Activated CD4-positive, alpha-beta memory T cell treated with anti-CD3 and anti-CD28 coated beads, Interleukin-2, amount 10 ng/mL, durations not matched to agents 7 days and 5 days (primary cell): Measurements from ENCODE around the gene ADAM8. TPM values are rescaled to one million over a fixed set of nuclear protein-coding genes. Genes with fewer than 3 reads are reported as not detected.
"Not testable (repeated sequence)": the region's sequence is repeated elsewhere in the genome, so short reads cannot be mapped to it uniquely, and the experiment has no call there.

Source experiments
- CTCF ChIA-PET: fragments of 350-600 bp; sonication (Branson Sonifier 250); formaldehyde crosslinking; loops from one replicate; lab custom pipeline; 2021; ENCODE audit warnings: antibody characterized with exemption, inconsistent platforms; lab: Charles Lee
- POLR2A ChIA-PET: fragments of 350-600 bp; sonication (Branson Sonifier 250); formaldehyde crosslinking; loops from one replicate; lab custom pipeline; 2021; ENCODE audit warnings: antibody characterized with exemption; lab: Charles Lee
- DNase-seq: peaks from one replicate; pipeline ENCODE4 v3.0.0-alpha.2; 2020
- H3K27ac Mint-ChIP-seq: one replicate; pipeline ENCODE4 v1.8.0; 2021; ENCODE audit warnings: mild to moderate bottlenecking, mixed read lengths
- H3K27me3 Mint-ChIP-seq: one replicate; pipeline ENCODE4 v1.8.0; 2021; ENCODE audit warnings: mixed read lengths
- H3K36me3 Mint-ChIP-seq: one replicate; pipeline ENCODE4 v1.8.0; 2021; ENCODE audit warnings: low read depth, mixed read lengths
- H3K4me1 Mint-ChIP-seq: one replicate; pipeline ENCODE4 v1.8.0; 2021; ENCODE audit warnings: mixed read lengths
- H3K4me3 Mint-ChIP-seq: one replicate; pipeline ENCODE4 v1.8.0; 2021; ENCODE audit warnings: mild to moderate bottlenecking, mixed read lengths
- H3K9me3 Mint-ChIP-seq: one replicate; pipeline ENCODE4 v1.8.0; 2021; ENCODE audit warnings: mixed read lengths
- total RNA-seq, 2 experiments: library from RNA; stranded (reverse); gene quantifications; one replicate each; pipeline ENCODE4 v1.2.3, GENCODE V29; 2021

ADAM8 gene
- total RNA-seq, 2 experiments from 2014 or later, result 206 to 207 TPM

- no peak overlapping the region for H3K27ac Mint-ChIP-seq
- H3K9me3 Mint-ChIP-seq, result no peaks in the 10 kb centered on the region
- POLR2A ChIA-PET, result interaction anchor here (2.5 kb wide), 1 partner anchor 9 kb away, joined by 10 read pairs; no protein-coding TSS in a partner anchor
- H3K27me3 Mint-ChIP-seq, result no peaks in the 10 kb centered on the region
- no peak overlapping the region for H3K4me3 Mint-ChIP-seq
- CTCF ChIA-PET, result no interaction called here
- H3K4me1 Mint-ChIP-seq, result peaks cover 18% of the 10 kb centered on the region
- DNase-seq, result no peak
- peaks cover 17% of the 10 kb centered on the region for H3K36me3 Mint-ChIP-seq
Measured at GRCh38 chr10:133269367-133269766, 7.3 kb downstream of the ADAM8 start.

DNA sequence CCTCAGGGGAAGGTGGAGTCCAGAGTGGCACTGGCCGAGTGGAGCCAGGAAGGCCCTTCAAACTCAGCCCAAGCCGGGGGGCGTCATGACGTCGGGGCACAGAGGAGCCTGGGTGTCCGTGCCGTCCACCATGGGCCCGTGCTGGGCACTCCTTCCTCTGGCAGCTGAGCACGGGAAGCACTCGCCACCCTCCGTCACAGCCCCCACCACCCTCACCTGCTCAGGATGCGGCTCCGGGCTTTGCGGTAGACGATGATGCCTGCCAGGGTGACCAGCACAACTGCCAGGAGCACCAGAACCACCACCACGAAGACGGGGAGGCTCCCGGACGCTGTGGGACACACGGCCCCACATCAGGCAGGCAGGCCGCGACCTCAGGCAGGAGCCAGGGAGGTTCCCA is 8.1 kb downstream of the ADAM8 start:
- peaks cover 23% of the 10 kb centered on the region for H3K36me3 Mint-ChIP-seq
- H3K9me3 Mint-ChIP-seq, result no peaks in the 10 kb centered on the region
- no peak overlapping the region for H3K4me3 Mint-ChIP-seq
- ChIA-PET POLR2A (interaction anchor here (2.5 kb wide), 1 partner anchor 10 kb away, joined by 10 read pairs; no protein-coding TSS in a partner anchor), CTCF (no interaction called here)
- H3K27me3 Mint-ChIP-seq, result no peaks in the 10 kb centered on the region
- DNase-seq, result no peak
- H3K4me1 Mint-ChIP-seq, result peaks cover 26% of the 10 kb centered on the region
- no peak overlapping the region for H3K27ac Mint-ChIP-seq

- Mint-ChIP-seq H3K9me3 (no peaks in the 10 kb centered on the region), H3K36me3 (peaks cover 29% of the 10 kb centered on the region), H3K27ac (no peak overlapping the region), H3K4me1 (peaks cover 33% of the 10 kb centered on the region), H3K27me3 (no peaks in the 10 kb centered on the region), H3K4me3 (no peak overlapping the region)
- no peak for DNase-seq
- CTCF ChIA-PET, result no interaction called here
- POLR2A ChIA-PET, result interaction anchor here (11.7 kb wide), 1 partner anchor 8 kb away, joined by 113 read pairs; the partner anchor contains the start of gene ADAM8
Measured at GRCh38 chr10:133267829-133268228, 8.8 kb downstream of the ADAM8 start.

DNA sequence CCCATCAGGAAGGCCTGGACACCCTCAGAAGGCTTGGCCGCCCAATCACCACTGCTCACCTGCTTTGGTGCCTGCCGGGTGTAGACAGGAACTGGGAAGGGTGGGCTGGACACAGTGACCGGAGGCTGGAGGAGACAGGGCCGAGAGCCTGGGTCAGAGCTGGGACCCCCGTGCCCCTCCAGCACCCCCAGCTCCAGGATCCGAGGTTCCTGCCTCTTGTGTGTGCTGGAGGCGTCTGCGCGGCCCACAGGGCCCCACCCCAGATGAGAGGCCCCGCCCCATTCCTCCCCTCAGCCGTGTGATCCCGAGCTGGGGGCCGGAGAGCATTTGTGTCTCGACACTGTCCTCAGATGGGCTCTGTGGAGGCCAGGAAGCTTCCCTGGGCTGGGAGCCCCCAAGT is 9.4 kb downstream of the ADAM8 start:
- ChIA-PET POLR2A (interaction anchor here (0.7 to 11.7 kb wide), 2 partner anchors 8 to 11 kb away, joined by 3 to 113 read pairs; partner anchors contain the start of gene ADAM8), CTCF (no interaction called here)
- H3K4me1 Mint-ChIP-seq, result peaks cover 39% of the 10 kb centered on the region
- no peaks in the 10 kb centered on the region for H3K27me3 Mint-ChIP-seq
- H3K36me3 Mint-ChIP-seq, result peaks cover 32% of the 10 kb centered on the region
- no peak overlapping the region for H3K4me3 Mint-ChIP-seq
- no peaks in the 10 kb centered on the region for H3K9me3 Mint-ChIP-seq
- H3K27ac Mint-ChIP-seq, result no peak overlapping the region
- no peak for DNase-seq

DNA sequence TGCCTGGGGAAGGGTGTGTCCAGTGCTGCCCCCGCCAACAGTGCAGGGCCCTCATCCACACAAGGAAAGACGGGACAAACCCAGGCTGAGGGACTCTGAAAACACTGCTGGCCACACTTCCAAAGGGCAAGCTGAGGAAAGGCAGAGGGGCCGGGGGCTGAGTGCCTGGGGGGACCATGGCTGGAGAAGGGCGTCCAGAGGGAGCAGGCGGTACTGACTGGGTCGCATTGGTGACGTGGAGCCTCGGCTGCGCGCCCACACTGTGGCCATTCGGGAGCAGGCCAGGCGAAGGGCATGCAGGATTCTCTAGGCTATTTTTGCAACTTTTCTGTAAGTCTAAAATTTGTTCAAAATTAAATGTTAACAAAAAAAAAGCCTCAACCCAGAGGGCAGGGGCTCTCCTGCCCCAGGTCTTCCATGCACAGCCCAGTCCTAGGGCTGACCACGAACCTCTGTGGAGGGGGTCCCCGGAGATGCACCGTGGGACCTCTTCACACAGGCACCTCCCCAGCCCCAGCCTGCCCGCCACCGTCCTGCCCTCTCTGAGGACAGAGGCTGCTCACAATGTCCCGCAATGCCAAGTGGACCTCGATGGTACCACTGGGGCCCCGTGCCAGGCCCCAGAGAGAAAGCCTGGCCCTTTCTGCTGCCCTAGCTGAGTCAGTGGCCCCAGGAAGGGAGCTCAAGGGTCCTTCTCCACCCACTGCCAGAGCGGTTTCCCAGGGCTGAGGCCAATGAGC is 10.4 kb downstream of the ADAM8 start:
- POLR2A ChIA-PET, result interaction anchor here (0.7 to 11.7 kb wide), 3 partner anchors 9 to 12 kb away, joined by 3 to 113 read pairs (median 5); partner anchors contain the start of gene ADAM8
- H3K4me1 Mint-ChIP-seq, result peaks cover 42% of the 10 kb centered on the region
- CTCF ChIA-PET, result no interaction called here

DNA sequence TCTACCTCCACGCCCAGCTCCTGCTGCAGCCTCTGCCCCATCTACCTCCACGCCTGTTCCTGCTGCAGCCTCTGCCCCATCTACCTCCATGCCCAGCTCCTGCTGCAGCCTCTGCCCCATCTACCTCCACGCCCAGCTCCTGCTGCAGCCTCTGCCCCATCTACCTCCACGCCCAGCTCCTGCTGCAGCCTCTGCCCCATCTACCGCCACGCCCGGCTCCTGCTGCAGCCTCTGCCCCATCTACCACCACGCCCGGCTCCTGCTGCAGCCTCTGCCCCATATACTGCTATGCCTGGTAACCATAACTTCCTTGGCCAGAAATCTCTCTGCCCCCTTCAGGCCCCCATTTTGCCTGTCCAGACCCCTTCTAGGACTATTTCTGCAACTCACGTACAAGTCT is 11.6 kb downstream of the ADAM8 start:
- peak overlapping the region; percentile 80 for H3K27ac Mint-ChIP-seq
- POLR2A ChIA-PET, result interaction anchor here (0.7 to 11.7 kb wide), 5 partner anchors 10 to 823 kb away, joined by 3 to 113 read pairs (median 5); partner anchors contain the start of gene ADAM8
- not testable (repeated sequence) for DNase-seq, H3K9me3 Mint-ChIP-seq, H3K27me3 Mint-ChIP-seq
- H3K4me1 Mint-ChIP-seq, result peaks cover 54% of the 10 kb centered on the region
- peaks cover 29% of the 10 kb centered on the region for H3K36me3 Mint-ChIP-seq
- CTCF ChIA-PET, result interaction anchor here (1.2 kb wide), 1 partner anchor 14 kb away, joined by 7 read pairs; no protein-coding TSS in a partner anchor
- H3K4me3 Mint-ChIP-seq, result peak overlapping the region; percentile 27

More for the DNA sequence above, 10.4 kb downstream of the ADAM8 start:
- no peak for DNase-seq
- Mint-ChIP-seq H3K4me3 (no peak overlapping the region), H3K9me3 (no peaks in the 10 kb centered on the region), H3K36me3 (peaks cover 29% of the 10 kb centered on the region), H3K27me3 (no peaks in the 10 kb centered on the region), H3K27ac (no peak overlapping the region)

GRCh38 chr10:133264461-133264860 is 12.2 kb downstream of the ADAM8 start:
- peak overlapping the region; percentile 48 for H3K4me3 Mint-ChIP-seq

GRCh38 chr10:133263674-133264073 is 13.0 kb downstream of the ADAM8 start:
- Mint-ChIP-seq H3K4me1 (peaks cover 66% of the 10 kb centered on the region), H3K9me3 (no peaks in the 10 kb centered on the region), H3K27me3 (no peaks in the 10 kb centered on the region), H3K27ac (peak overlapping the region; percentile 58), H3K4me3 (no peak overlapping the region), H3K36me3 (peaks cover 29% of the 10 kb centered on the region)
- ChIA-PET CTCF (interaction anchor here (0.9 to 3.7 kb wide), 4 partner anchors 12 to 44 kb away, joined by 4 to 14 read pairs (median 10); partner anchors contain the start of gene ADAM8), POLR2A (interaction anchor here (0.6 to 11.7 kb wide), 6 partner anchors 9 to 126 kb away, joined by 3 to 113 read pairs (median 6); partner anchors contain the start of gene ADAM8)
- DNase-seq, result no peak

More at GRCh38 chr10:133264461-133264860, 12.2 kb downstream of the ADAM8 start:
- peak; percentile 73 for DNase-seq
- no peaks in the 10 kb centered on the region for H3K27me3 Mint-ChIP-seq
- peaks cover 29% of the 10 kb centered on the region for H3K36me3 Mint-ChIP-seq
- peak overlapping the region; percentile 80 for H3K27ac Mint-ChIP-seq
- H3K4me1 Mint-ChIP-seq, result peaks cover 60% of the 10 kb centered on the region
- no peaks in the 10 kb centered on the region for H3K9me3 Mint-ChIP-seq
- ChIA-PET CTCF (interaction anchor here (1.2 to 3.7 kb wide), 3 partner anchors 11 to 43 kb away, joined by 7 to 14 read pairs (median 12); partner anchors contain the start of gene ADAM8), POLR2A (interaction anchor here (0.6 to 11.7 kb wide), 7 partner anchors 8 to 823 kb away, joined by 3 to 113 read pairs (median 3); partner anchors contain the start of gene ADAM8)

- DNase-seq, result no peak
- H3K4me3 Mint-ChIP-seq, result no peak overlapping the region
- ChIA-PET POLR2A (interaction anchor here (0.9 to 11.7 kb wide), 5 partner anchors 10 to 127 kb away, joined by 4 to 113 read pairs (median 8); partner anchors contain the start of gene ADAM8), CTCF (interaction anchor here (2.8 to 3.7 kb wide), 2 partner anchors 13 to 45 kb away, joined by 12 to 14 read pairs; partner anchors contain the start of gene ADAM8)
- H3K4me1 Mint-ChIP-seq, result peaks cover 75% of the 10 kb centered on the region
- peak overlapping the region; percentile 44 for H3K27ac Mint-ChIP-seq
- H3K36me3 Mint-ChIP-seq, result peaks cover 29% of the 10 kb centered on the region
- H3K9me3 Mint-ChIP-seq, result no peaks in the 10 kb centered on the region
- no peaks in the 10 kb centered on the region for H3K27me3 Mint-ChIP-seq
Measured at GRCh38 chr10:133262696-133263095, 14.0 kb downstream of the ADAM8 start.

- Mint-ChIP-seq H3K4me1 (peaks cover 83% of the 10 kb centered on the region), H3K27me3 (no peaks in the 10 kb centered on the region), H3K27ac (peak overlapping the region; percentile 31), H3K4me3 (peak overlapping the region; percentile 74), H3K9me3 (no peaks in the 10 kb centered on the region), H3K36me3 (peaks cover 29% of the 10 kb centered on the region)
- CTCF ChIA-PET, result interaction anchor here (0.6 to 3.7 kb wide), 4 partner anchors 14 to 46 kb away, joined by 3 to 14 read pairs (median 8); partner anchors contain the start of gene ADAM8
- POLR2A ChIA-PET, result interaction anchor here (1.0 to 11.7 kb wide), 5 partner anchors 14 to 46 kb away, joined by 3 to 113 read pairs (median 5); partner anchors contain the start of gene ADAM8
- DNase-seq, result peak; percentile 88
Measured at GRCh38 chr10:133261726-133262325, 14.8 kb downstream of the ADAM8 start.

GRCh38 chr10:133260895-133261725 is 15.6 kb downstream of the ADAM8 start:
- H3K27ac Mint-ChIP-seq, result peak overlapping the region; percentile 75

More at GRCh38 chr10:133260895-133261725, 15.6 kb downstream of the ADAM8 start:
- ChIA-PET CTCF (interaction anchor here (0.6 to 3.7 kb wide), 3 partner anchors 15 to 47 kb away, joined by 3 to 14 read pairs (median 3); partner anchors contain the start of gene ADAM8), POLR2A (interaction anchor here (1.0 to 11.7 kb wide), 5 partner anchors 14 to 47 kb away, joined by 3 to 113 read pairs (median 3); partner anchors contain the start of gene ADAM8)
- DNase-seq, result peak; percentile 65
- H3K9me3 Mint-ChIP-seq, result no peaks in the 10 kb centered on the region
- H3K27me3 Mint-ChIP-seq, result no peaks in the 10 kb centered on the region
- peaks cover 84% of the 10 kb centered on the region for H3K4me1 Mint-ChIP-seq
- H3K36me3 Mint-ChIP-seq, result peaks cover 29% of the 10 kb centered on the region
- H3K4me3 Mint-ChIP-seq, result peak overlapping the region; percentile 74
